Measurements from ENCODE around the gene ZCCHC14. TPM values are rescaled to one million over a fixed set of nuclear protein-coding genes. Genes with fewer than 3 reads are reported as not detected.

Gene ZCCHC14
- total and polyA plus RNA-seq, 2 donors: 2.7 to 7.3 TPM

- no peaks in the 10 kb centered on the region for H3K4me1 ChIP-seq (ENCODE audit: control insufficient read depth in 2 of 2, insufficient read depth in 2 of 2, low read length in 2 of 2)
- no peaks in the 10 kb centered on the region for H3K27me3 ChIP-seq (ENCODE audit: control insufficient read depth in 2 of 2, insufficient read depth in 1 of 2, low read length in 1 of 2)
- no peaks in the 10 kb centered on the region for H3K9me3 ChIP-seq (ENCODE audit: control insufficient read depth in 2 of 2, insufficient read depth in 1 of 2, low read length in 1 of 2)
- no peak overlapping the region for H3K4me3 ChIP-seq (ENCODE audit: low read length in 2 of 2)
- no peak overlapping the region for H3K27ac ChIP-seq (ENCODE audit: low read depth in 1 of 2, low read length in 1 of 2)
- H3K36me3 ChIP-seq (ENCODE audit: control insufficient read depth in 2 of 2, insufficient read depth in 2 of 2, low read length in 1 of 2): peaks cover 2 to 26% of the 10 kb centered on the region in 2 donors
- no peak for DNase-seq (ENCODE audit: low read depth in 6 of 9, low spot score in 9 of 9)
- 97% methylated on average over 9 of the region's 9 CpGs for WGBS
These were observed 77.4 kb downstream of the ZCCHC14 start for GRCh38 chr16:87415441-87415840.

DNA sequence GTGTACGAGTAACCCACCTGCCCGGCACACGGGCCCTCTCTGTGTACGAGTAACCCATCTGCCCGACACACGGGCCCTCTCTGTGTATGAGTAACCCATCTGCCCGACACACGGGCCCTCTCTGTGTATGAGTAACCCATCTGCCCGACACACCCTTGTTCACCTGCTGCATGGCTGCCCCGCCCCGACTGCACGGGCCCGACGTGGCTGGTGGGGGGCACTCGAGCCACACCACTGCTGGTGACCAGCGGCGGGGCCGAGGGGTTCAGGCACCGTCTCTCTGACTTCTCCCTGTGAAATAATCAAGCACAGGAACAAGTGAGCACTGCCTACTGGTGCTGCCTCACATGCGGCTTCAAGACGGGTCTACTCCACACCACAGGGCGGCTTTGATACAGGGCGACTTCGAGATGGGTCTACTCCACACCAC is 78.6 kb downstream of the ZCCHC14 start:
- 92% methylated on average over 24 of the region's 24 CpGs for WGBS

GRCh38 chr16:87412996-87413421 is 79.8 kb downstream of the ZCCHC14 start:
- DNase-seq (ENCODE audit: low read depth in 6 of 9, low spot score in 9 of 9): no peak
- 95% methylated on average over 27 of the region's 27 CpGs for WGBS

More for the DNA sequence above, 78.6 kb downstream of the ZCCHC14 start:
- Histone ChIP-seq H3K27ac (ENCODE audit: low read depth in 1 of 2, low read length in 1 of 2) (no peak overlapping the region), H3K36me3 (ENCODE audit: control insufficient read depth in 2 of 2, insufficient read depth in 2 of 2, low read length in 1 of 2) (peaks cover 2 to 21% of the 10 kb centered on the region in 2 donors), H3K4me1 (ENCODE audit: control insufficient read depth in 2 of 2, insufficient read depth in 2 of 2, low read length in 2 of 2) (no peaks in the 10 kb centered on the region), H3K4me3 (ENCODE audit: low read length in 2 of 2) (no peak overlapping the region), H3K9me3 (ENCODE audit: control insufficient read depth in 2 of 2, insufficient read depth in 1 of 2, low read length in 1 of 2) (no peaks in the 10 kb centered on the region), H3K27me3 (ENCODE audit: control insufficient read depth in 2 of 2, insufficient read depth in 1 of 2, low read length in 1 of 2) (no peaks in the 10 kb centered on the region)
- no peak for DNase-seq (ENCODE audit: low read depth in 6 of 9, low spot score in 9 of 9)

DNA sequence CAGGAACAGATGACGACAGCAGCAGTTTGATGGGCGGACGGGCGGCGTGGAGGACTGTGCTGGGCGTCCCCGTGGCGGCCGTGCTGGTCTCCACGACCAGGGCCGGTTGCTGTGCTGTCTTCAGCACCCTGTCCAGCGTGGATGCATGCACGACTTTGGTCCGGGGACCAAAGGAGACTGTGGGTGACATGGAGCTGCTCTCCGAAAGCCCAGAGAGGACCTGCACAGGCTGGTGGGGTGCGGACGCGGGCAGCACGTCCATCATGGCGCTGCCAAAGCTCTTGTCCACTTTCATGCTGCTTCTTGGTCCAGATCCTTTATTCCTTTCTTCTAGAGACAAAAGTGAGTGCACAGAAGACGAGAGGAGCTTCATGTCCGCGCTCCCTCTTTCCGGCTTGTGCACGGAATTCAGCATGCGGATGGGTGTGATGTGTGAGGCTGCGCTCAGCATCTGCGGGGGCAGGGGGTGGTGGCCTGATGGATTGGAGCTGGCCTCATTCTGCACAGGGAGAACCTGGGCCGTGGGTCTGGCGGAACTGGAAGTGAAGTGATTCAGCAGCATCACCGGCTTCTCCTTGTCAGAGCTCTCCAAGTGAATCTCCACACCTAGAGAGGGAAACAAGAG is 80.3 kb downstream of the ZCCHC14 start:
- Histone ChIP-seq H3K4me1 (ENCODE audit: control insufficient read depth in 2 of 2, insufficient read depth in 2 of 2, low read length in 2 of 2) (no peaks in the 10 kb centered on the region), H3K27me3 (ENCODE audit: control insufficient read depth in 2 of 2, insufficient read depth in 1 of 2, low read length in 1 of 2) (no peaks in the 10 kb centered on the region), H3K4me3 (ENCODE audit: low read length in 2 of 2) (no peak overlapping the region), H3K9me3 (ENCODE audit: control insufficient read depth in 2 of 2, insufficient read depth in 1 of 2, low read length in 1 of 2) (no peaks in the 10 kb centered on the region), H3K27ac (ENCODE audit: low read depth in 1 of 2, low read length in 1 of 2) (no peak overlapping the region), H3K36me3 (ENCODE audit: control insufficient read depth in 2 of 2, insufficient read depth in 2 of 2, low read length in 1 of 2) (peaks cover 3 to 17% of the 10 kb centered on the region in 2 donors)
- 95% methylated on average over 31 of the region's 31 CpGs for WGBS
- no peak for DNase-seq (ENCODE audit: low read depth in 6 of 9, low spot score in 9 of 9)

More at GRCh38 chr16:87412996-87413421, 79.8 kb downstream of the ZCCHC14 start:
- H3K27ac ChIP-seq (ENCODE audit: low read depth in 1 of 2, low read length in 1 of 2): no peak overlapping the region
- peaks cover 2 to 21% of the 10 kb centered on the region in 2 donors for H3K36me3 ChIP-seq (ENCODE audit: control insufficient read depth in 2 of 2, insufficient read depth in 2 of 2, low read length in 1 of 2)
- H3K9me3 ChIP-seq (ENCODE audit: control insufficient read depth in 2 of 2, insufficient read depth in 1 of 2, low read length in 1 of 2): no peaks in the 10 kb centered on the region
- no peaks in the 10 kb centered on the region for H3K27me3 ChIP-seq (ENCODE audit: control insufficient read depth in 2 of 2, insufficient read depth in 1 of 2, low read length in 1 of 2)
- no peaks in the 10 kb centered on the region for H3K4me1 ChIP-seq (ENCODE audit: control insufficient read depth in 2 of 2, insufficient read depth in 2 of 2, low read length in 2 of 2)
- H3K4me3 ChIP-seq (ENCODE audit: low read length in 2 of 2): no peak overlapping the region

DNA sequence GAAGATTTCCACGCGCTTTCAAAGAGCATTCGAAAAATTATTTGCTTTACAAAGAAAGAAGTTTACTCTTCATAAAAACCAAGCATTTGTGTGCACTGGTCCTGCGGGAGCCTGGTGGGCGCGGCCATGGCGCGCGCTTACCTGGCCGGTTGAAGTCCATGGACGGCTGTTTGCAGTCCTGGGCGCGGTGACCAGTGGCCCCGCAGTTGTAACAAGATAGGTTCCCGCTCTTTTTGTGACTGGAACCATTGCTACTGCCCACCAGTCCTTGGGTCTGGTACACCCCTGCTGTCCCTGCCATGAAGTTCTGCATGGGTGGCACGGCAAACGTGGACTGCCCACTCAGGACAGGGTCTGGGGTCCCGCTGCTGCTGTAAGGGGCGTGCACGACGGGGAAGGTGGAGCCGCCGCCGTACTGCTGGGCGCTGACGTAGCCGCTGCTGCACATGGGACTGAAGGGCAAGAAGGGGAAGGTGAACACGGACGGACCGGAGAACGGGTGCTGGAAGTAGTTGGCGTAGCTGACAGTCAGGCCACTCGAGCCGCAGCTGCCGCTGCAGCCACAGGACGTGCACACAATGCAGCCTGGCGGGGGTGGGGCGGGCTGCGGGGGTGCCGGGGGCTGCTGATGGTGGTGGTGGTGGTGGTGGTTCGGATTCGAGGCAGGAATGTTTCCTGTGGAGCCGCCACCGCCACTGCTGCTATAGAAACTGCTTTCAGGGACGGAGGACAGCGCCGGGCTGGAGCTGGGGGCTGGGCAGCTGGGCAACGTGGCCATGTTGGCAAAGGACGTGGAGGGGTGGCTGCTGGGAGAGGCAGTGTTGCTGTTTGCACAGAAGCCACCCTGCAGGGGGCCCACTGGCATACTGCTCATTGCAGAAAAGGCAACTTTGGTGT is 81.2 kb downstream of the ZCCHC14 start:
- no peaks in the 10 kb centered on the region for H3K27me3 ChIP-seq (ENCODE audit: control insufficient read depth in 2 of 2, insufficient read depth in 1 of 2, low read length in 1 of 2)
- H3K9me3 ChIP-seq (ENCODE audit: control insufficient read depth in 2 of 2, insufficient read depth in 1 of 2, low read length in 1 of 2): no peaks in the 10 kb centered on the region
- H3K4me3 ChIP-seq (ENCODE audit: low read length in 2 of 2): no peak overlapping the region
- H3K36me3 ChIP-seq (ENCODE audit: control insufficient read depth in 2 of 2, insufficient read depth in 2 of 2, low read length in 1 of 2): peaks cover 3 to 17% of the 10 kb centered on the region in 2 donors
- no peak overlapping the region for H3K27ac ChIP-seq (ENCODE audit: low read depth in 1 of 2, low read length in 1 of 2)
- WGBS: 97% methylated on average over 49 of the region's 49 CpGs
- no peaks in the 10 kb centered on the region for H3K4me1 ChIP-seq (ENCODE audit: control insufficient read depth in 2 of 2, insufficient read depth in 2 of 2, low read length in 2 of 2)
- DNase-seq (ENCODE audit: low read depth in 6 of 9, low spot score in 9 of 9): no peak

GRCh38 chr16:87410968-87411367 is 81.9 kb downstream of the ZCCHC14 start:
- no peaks in the 10 kb centered on the region for H3K9me3 ChIP-seq (ENCODE audit: control insufficient read depth in 2 of 2, insufficient read depth in 1 of 2, low read length in 1 of 2)
- H3K36me3 ChIP-seq (ENCODE audit: control insufficient read depth in 2 of 2, insufficient read depth in 2 of 2, low read length in 1 of 2): peaks cover 5 to 21% of the 10 kb centered on the region in 2 donors
- 96% methylated on average over 14 of the region's 14 CpGs for WGBS
- H3K4me1 ChIP-seq (ENCODE audit: control insufficient read depth in 2 of 2, insufficient read depth in 2 of 2, low read length in 2 of 2): no peaks in the 10 kb centered on the region
- no peak overlapping the region for H3K4me3 ChIP-seq (ENCODE audit: low read length in 2 of 2)
- DNase-seq (ENCODE audit: low read depth in 6 of 9, low spot score in 9 of 9): no peak
- H3K27me3 ChIP-seq (ENCODE audit: control insufficient read depth in 2 of 2, insufficient read depth in 1 of 2, low read length in 1 of 2): no peaks in the 10 kb centered on the region
- H3K27ac ChIP-seq (ENCODE audit: low read depth in 1 of 2, low read length in 1 of 2): no peak overlapping the region

DNA sequence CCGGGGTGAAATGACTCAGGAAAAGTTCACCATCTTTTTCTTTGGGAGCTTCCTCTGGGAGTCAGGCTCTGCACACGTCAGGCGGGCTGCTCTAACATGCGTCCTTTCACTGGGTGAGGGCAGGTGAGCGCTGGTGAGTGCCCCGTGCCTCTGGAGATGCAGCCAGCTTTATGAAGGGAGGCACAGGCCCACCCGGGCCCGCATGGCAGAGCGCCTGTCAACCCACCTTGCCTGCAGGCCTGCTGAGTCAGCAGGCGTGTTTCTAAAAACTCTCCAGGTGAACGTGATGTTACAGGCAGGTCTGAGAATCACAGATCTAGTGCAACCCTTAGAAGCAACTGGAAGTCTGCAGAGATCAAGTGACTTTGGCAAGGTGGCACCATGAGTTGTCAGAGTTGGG is 82.3 kb downstream of the ZCCHC14 start:
- Histone ChIP-seq H3K27ac (ENCODE audit: low read depth in 1 of 2, low read length in 1 of 2) (no peak overlapping the region), H3K9me3 (ENCODE audit: control insufficient read depth in 2 of 2, insufficient read depth in 1 of 2, low read length in 1 of 2) (no peaks in the 10 kb centered on the region), H3K27me3 (ENCODE audit: control insufficient read depth in 2 of 2, insufficient read depth in 1 of 2, low read length in 1 of 2) (no peaks in the 10 kb centered on the region), H3K4me3 (ENCODE audit: low read length in 2 of 2) (no peak overlapping the region), H3K36me3 (ENCODE audit: control insufficient read depth in 2 of 2, insufficient read depth in 2 of 2, low read length in 1 of 2) (peaks cover 6 to 21% of the 10 kb centered on the region in 2 donors), H3K4me1 (ENCODE audit: control insufficient read depth in 2 of 2, insufficient read depth in 2 of 2, low read length in 2 of 2) (no peaks in the 10 kb centered on the region)
- DNase-seq (ENCODE audit: low read depth in 6 of 9, low spot score in 9 of 9): no peak
- WGBS: 98% methylated on average over 11 of the region's 11 CpGs

DNA sequence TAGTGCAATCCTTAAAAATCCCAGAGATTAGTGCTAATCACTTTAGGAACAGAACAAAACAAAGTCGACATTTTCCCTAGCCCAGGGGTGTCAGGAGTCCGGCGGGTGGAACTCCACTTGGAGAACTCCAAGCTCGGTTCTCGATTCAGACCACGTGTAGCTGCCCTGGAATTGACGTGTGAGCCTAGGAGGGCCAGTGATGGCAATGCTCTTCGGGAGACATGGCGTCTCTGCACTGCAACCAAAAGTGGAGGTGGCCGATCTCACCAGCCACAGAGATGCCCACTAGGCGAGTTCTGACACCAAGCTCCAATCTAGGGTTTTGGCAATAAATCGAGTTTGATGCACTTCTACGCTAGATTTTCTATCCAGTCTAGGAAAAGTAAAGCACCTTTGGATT is 83.0 kb downstream of the ZCCHC14 start:
- H3K27ac ChIP-seq (ENCODE audit: low read depth in 1 of 2, low read length in 1 of 2): no peak overlapping the region
- peaks cover 13 to 27% of the 10 kb centered on the region in 2 donors for H3K36me3 ChIP-seq (ENCODE audit: control insufficient read depth in 2 of 2, insufficient read depth in 2 of 2, low read length in 1 of 2)
- H3K4me3 ChIP-seq (ENCODE audit: low read length in 2 of 2): no peak overlapping the region
- H3K27me3 ChIP-seq (ENCODE audit: control insufficient read depth in 2 of 2, insufficient read depth in 1 of 2, low read length in 1 of 2): no peaks in the 10 kb centered on the region
- no peak for DNase-seq (ENCODE audit: low read depth in 6 of 9, low spot score in 9 of 9)
- 97% methylated on average over 13 of the region's 13 CpGs for WGBS
- H3K9me3 ChIP-seq (ENCODE audit: control insufficient read depth in 2 of 2, insufficient read depth in 1 of 2, low read length in 1 of 2): no peaks in the 10 kb centered on the region
- H3K4me1 ChIP-seq (ENCODE audit: control insufficient read depth in 2 of 2, insufficient read depth in 2 of 2, low read length in 2 of 2): no peaks in the 10 kb centered on the region

DNA sequence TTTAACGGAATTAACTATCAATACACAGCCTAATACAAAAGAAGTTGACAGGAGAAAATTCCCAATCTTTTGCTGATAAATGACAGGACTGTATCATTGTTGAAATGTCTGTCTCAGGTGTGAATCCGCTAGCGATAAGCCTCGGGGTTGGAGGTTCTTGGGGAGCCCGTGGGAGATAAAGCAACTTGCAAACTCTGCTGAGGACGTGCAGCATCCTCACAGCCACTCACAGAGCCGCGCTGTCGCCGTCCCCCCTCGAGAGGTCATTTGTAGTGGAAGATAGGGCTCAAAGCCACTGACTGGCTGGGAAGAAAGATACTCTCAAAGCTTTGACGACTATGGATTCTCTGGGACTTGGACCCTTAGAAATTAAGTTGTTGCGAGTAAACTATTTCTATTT is 83.7 kb downstream of the ZCCHC14 start:
- H3K4me3 ChIP-seq (ENCODE audit: low read length in 2 of 2): no peak overlapping the region
- no peaks in the 10 kb centered on the region for H3K27me3 ChIP-seq (ENCODE audit: control insufficient read depth in 2 of 2, insufficient read depth in 1 of 2, low read length in 1 of 2)
- no peaks in the 10 kb centered on the region for H3K4me1 ChIP-seq (ENCODE audit: control insufficient read depth in 2 of 2, insufficient read depth in 2 of 2, low read length in 2 of 2)
- peaks cover 20 to 32% of the 10 kb centered on the region in 2 donors for H3K36me3 ChIP-seq (ENCODE audit: control insufficient read depth in 2 of 2, insufficient read depth in 2 of 2, low read length in 1 of 2)
- no peak for DNase-seq (ENCODE audit: low read depth in 6 of 9, low spot score in 9 of 9)
- no peaks in the 10 kb centered on the region for H3K9me3 ChIP-seq (ENCODE audit: control insufficient read depth in 2 of 2, insufficient read depth in 1 of 2, low read length in 1 of 2)
- H3K27ac ChIP-seq (ENCODE audit: low read depth in 1 of 2, low read length in 1 of 2): no peak overlapping the region
- WGBS: 97% methylated on average over 13 of the region's 13 CpGs
